ENCODE results near the gene RAB27A.

GRCh38 chr15:55245059-55245458, 44.6 kb downstream of the RAB27A start:
- TF ChIP-seq POLR2A (IDR thresholded peaks at IDR 0.05; ENCODE audit: low read depth, low read length) (no peak), TAF1 (IDR thresholded peaks at IDR 0.05; ENCODE audit: low read depth, low read length) (no peak)

All from GM12891 (cell line).